ENCODE results near the gene TSKS. TPM values are rescaled to one million over a fixed set of nuclear protein-coding genes. Genes with fewer than 3 reads are reported as not detected.

Gene TSKS
- total RNA-seq, 1 donor from 2014 or later = not detected

GRCh38 chr19:49766007-49766929, 3.2 kb upstream of the TSKS start:
- DNase-seq (ENCODE audit: low spot score) = peak; percentile 100
- no peak for TF ChIP-seq CTCF (IDR thresholded peaks at IDR 0.05)
- Mint-ChIP-seq H3K4me3 (ENCODE audit: unreplicated experiment) (peak overlapping the region; percentile 97), H3K27ac (ENCODE audit: unreplicated experiment) (peak overlapping the region; percentile 99), H3K9me3 (ENCODE audit: low read depth) (no peaks in the 10 kb centered on the region), H3K36me3 (ENCODE audit: low read depth) (no peaks in the 10 kb centered on the region), H3K4me1 (ENCODE audit: low read depth) (peaks cover 38% of the 10 kb centered on the region), H3K27me3 (ENCODE audit: low read depth) (no peaks in the 10 kb centered on the region)

GRCh38 chr19:49764341-49764740, 1.2 kb upstream of the TSKS start:
- no peaks in the 10 kb centered on the region for H3K36me3 Mint-ChIP-seq (ENCODE audit: low read depth)
- H3K4me1 Mint-ChIP-seq (ENCODE audit: low read depth) = peaks cover 34% of the 10 kb centered on the region
- H3K4me3 Mint-ChIP-seq (ENCODE audit: unreplicated experiment) = no peak overlapping the region
- no peaks in the 10 kb centered on the region for H3K9me3 Mint-ChIP-seq (ENCODE audit: low read depth)
- no peak overlapping the region for H3K27ac Mint-ChIP-seq (ENCODE audit: unreplicated experiment)
- H3K27me3 Mint-ChIP-seq (ENCODE audit: low read depth) = no peaks in the 10 kb centered on the region
- DNase-seq (ENCODE audit: low spot score) = no peak
- no peak for TF ChIP-seq CTCF (IDR thresholded peaks at IDR 0.05)

- no peak for DNase-seq (ENCODE audit: low spot score)
- H3K36me3 Mint-ChIP-seq (ENCODE audit: low read depth) = no peaks in the 10 kb centered on the region
- H3K27ac Mint-ChIP-seq (ENCODE audit: unreplicated experiment) = peak overlapping the region; percentile 5
- H3K9me3 Mint-ChIP-seq (ENCODE audit: low read depth) = no peaks in the 10 kb centered on the region
- no peak overlapping the region for H3K4me3 Mint-ChIP-seq (ENCODE audit: unreplicated experiment)
- peak; percentile 48 for TF ChIP-seq CTCF (IDR thresholded peaks at IDR 0.05)
- peaks cover 35% of the 10 kb centered on the region for H3K4me1 Mint-ChIP-seq (ENCODE audit: low read depth)
- no peaks in the 10 kb centered on the region for H3K27me3 Mint-ChIP-seq (ENCODE audit: low read depth)
These were observed 1.3 kb downstream of the TSKS start for GRCh38 chr19:49761625-49762311.

- H3K4me1 Mint-ChIP-seq (ENCODE audit: low read depth) = peaks cover 40% of the 10 kb centered on the region
- H3K27me3 Mint-ChIP-seq (ENCODE audit: low read depth) = no peaks in the 10 kb centered on the region
- H3K4me3 Mint-ChIP-seq (ENCODE audit: unreplicated experiment) = no peak overlapping the region
- no peak for DNase-seq (ENCODE audit: low spot score)
- peaks cover 2% of the 10 kb centered on the region for H3K9me3 Mint-ChIP-seq (ENCODE audit: low read depth)
- no peak overlapping the region for H3K27ac Mint-ChIP-seq (ENCODE audit: unreplicated experiment)
- TF ChIP-seq CTCF (IDR thresholded peaks at IDR 0.05) = no peak
- H3K36me3 Mint-ChIP-seq (ENCODE audit: low read depth) = no peaks in the 10 kb centered on the region
These were observed 1.9 kb downstream of the TSKS start for GRCh38 chr19:49761249-49761624.

- peaks cover 28% of the 10 kb centered on the region for H3K4me1 Mint-ChIP-seq (ENCODE audit: low read depth)
- peaks cover 9% of the 10 kb centered on the region for H3K9me3 Mint-ChIP-seq (ENCODE audit: low read depth)
- H3K27ac Mint-ChIP-seq (ENCODE audit: unreplicated experiment) = peak overlapping the region; percentile 98
- H3K27me3 Mint-ChIP-seq (ENCODE audit: low read depth) = no peaks in the 10 kb centered on the region
- TF ChIP-seq CTCF (IDR thresholded peaks at IDR 0.05) = no peak
- H3K36me3 Mint-ChIP-seq (ENCODE audit: low read depth) = peaks cover 2% of the 10 kb centered on the region
- H3K4me3 Mint-ChIP-seq (ENCODE audit: unreplicated experiment) = peak overlapping the region; percentile 60
- no peak for DNase-seq (ENCODE audit: low spot score)
These were observed 4.8 kb downstream of the TSKS start for GRCh38 chr19:49758292-49758691.

All from chondrocyte (in vitro differentiated cells).